IMR-90 (cell line): Measurements from ENCODE around the gene SUGCT. TPM values are rescaled to one million over a fixed set of nuclear protein-coding genes. Genes with fewer than 3 reads are reported as not detected.
A peak's percentile ranks its signal among the peaks of the same experiment; 100 is the strongest.

Experiments used
- ATAC-seq: fragments of 200-7000 bp; cut with Tn5 transposase; 2 replicates; pipeline ENCODE4 v1.9.1; 2020; ENCODE audit warnings: low read depth, mild to moderate bottlenecking, moderate library complexity
- BruUV-seq: library from RNA; stranded (reverse); fragments of 400-500 nt; replicated peaks from 2 replicates; lab custom pipeline; 2021; lab: Mats Ljungman, UMichigan
- CTCF ChIA-PET: fragments of 300-600 bp; formaldehyde crosslinking; extraction: SDS; loops from one replicate; lab custom pipeline; 2021; ENCODE audit warnings: antibody characterized with exemption; lab: Yijun Ruan, JAX
- POLR2A ChIA-PET: fragments of 300-600 bp; sonication (Branson Sonifier 250); formaldehyde crosslinking; loops from one replicate; lab custom pipeline; 2022; ENCODE audit warnings: antibody characterized with exemption; ENCODE audit not compliant: unreplicated experiment; lab: Charles Lee
- DNase-seq: peaks from one replicate; pipeline ENCODE4 v3.0.0; 2013
- H2AFZ ChIP-seq: replicated peaks from 2 replicates; pipeline ENCODE3; 2013; ENCODE audit warnings: low read length, mild to moderate bottlenecking; ENCODE audit not compliant: poor library complexity
- H2AK5ac ChIP-seq: 2 replicates; pipeline ENCODE4 v1.6.1; 2013; ENCODE audit warnings: low read depth, low read length, inconsistent platforms
- H2AK9ac ChIP-seq: replicated peaks from 2 replicates; pipeline ENCODE3; 2013; ENCODE audit warnings: mild to moderate bottlenecking, low read depth, low read length, moderate library complexity; ENCODE audit not compliant: poor library complexity
- H2BK120ac ChIP-seq: 2 replicates; pipeline ENCODE4 v1.6.1; 2013; ENCODE audit warnings: low read depth, low read length, inconsistent platforms
- H2BK15ac ChIP-seq: 3 replicates; pipeline ENCODE4 v1.6.1; 2013; ENCODE audit warnings: low read depth, low read length, inconsistent platforms
- H2BK20ac ChIP-seq: 2 replicates; pipeline ENCODE4 v1.6.1; 2013; ENCODE audit warnings: low read depth, mild to moderate bottlenecking, inconsistent platforms, low read length, moderate library complexity
- H2BK5ac ChIP-seq: 2 replicates; pipeline ENCODE4 v1.6.1; 2013; ENCODE audit warnings: mild to moderate bottlenecking, low read depth, low read length, inconsistent platforms; ENCODE audit not compliant: poor library complexity, severe bottlenecking
- H3K14ac ChIP-seq: replicated peaks from 2 replicates; pipeline ENCODE4 v1.6.1; 2013; ENCODE audit warnings: low read depth, low read length, inconsistent platforms
- H3K18ac ChIP-seq: 2 replicates; pipeline ENCODE4 v1.6.1; 2013; ENCODE audit warnings: low read depth, low read length, control low read depth
- H3K23ac ChIP-seq: 2 replicates; pipeline ENCODE4 v1.6.1; 2013; ENCODE audit warnings: low read depth, low read length, inconsistent platforms
- H3K27ac ChIP-seq: 2 replicates; pipeline ENCODE4 v1.5.1; 2013; ENCODE audit warnings: mild to moderate bottlenecking, control low read depth, low read length; ENCODE audit not compliant: insufficient read depth
- H3K27me3 ChIP-seq: 2 replicates; pipeline ENCODE4 v1.6.1; 2013; ENCODE audit warnings: low read length; ENCODE audit not compliant: control insufficient read depth, insufficient read depth
- H3K36me3 ChIP-seq: 2 replicates; pipeline ENCODE4 v1.6.1; 2013; ENCODE audit warnings: low read length, mixed read lengths; ENCODE audit not compliant: control insufficient read depth, insufficient read depth
- H3K4ac ChIP-seq: 2 replicates; pipeline ENCODE4 v1.6.1; 2013; ENCODE audit warnings: low read depth, low read length, inconsistent platforms
- H3K4me1 ChIP-seq: 2 replicates; pipeline ENCODE4 v1.6.1; 2013; ENCODE audit warnings: low read length, mixed read lengths; ENCODE audit not compliant: control insufficient read depth, insufficient read depth
- H3K4me2 ChIP-seq: 2 replicates; pipeline ENCODE4 v1.6.1; 2013; ENCODE audit warnings: low read depth, mild to moderate bottlenecking, control low read depth, low read length, moderate library complexity
- H3K4me3 ChIP-seq: 2 replicates; pipeline ENCODE4 v1.5.1; 2013; ENCODE audit warnings: low read depth, mild to moderate bottlenecking, control low read depth, low read length, moderate library complexity; ENCODE audit not compliant: insufficient read depth
- H3K56ac ChIP-seq: 2 replicates; pipeline ENCODE4 v1.6.1; 2013; ENCODE audit warnings: low read length, inconsistent platforms; ENCODE audit not compliant: insufficient read depth; ENCODE audit errors: extremely low read depth
- H3K79me1 ChIP-seq, 2 experiments: 2 replicates each; pipeline ENCODE4 v1.6.1; 2013; ENCODE audit warnings: low read length in 2 of 2, inconsistent platforms in 1 of 2, low read depth in 1 of 2
- H3K9ac ChIP-seq: 2 replicates; pipeline ENCODE4 v1.6.1; 2013; ENCODE audit warnings: low read depth, low read length, control low read depth
- H3K9me1 ChIP-seq: 2 replicates; pipeline ENCODE4 v1.6.1; 2013; ENCODE audit warnings: low read length, inconsistent platforms; ENCODE audit not compliant: insufficient read depth
- H3K9me3 ChIP-seq: 2 replicates; pipeline ENCODE4 v1.6.1; 2013; ENCODE audit warnings: low read length; ENCODE audit not compliant: control insufficient read depth, insufficient read depth
- H4K20me1 ChIP-seq: 2 replicates; pipeline ENCODE4 v1.6.1; 2013; ENCODE audit warnings: low read length, inconsistent platforms; ENCODE audit not compliant: insufficient read depth
- H4K5ac ChIP-seq: 2 replicates; pipeline ENCODE4 v1.6.1; 2013; ENCODE audit warnings: mild to moderate bottlenecking, low read depth, low read length, control low read depth
- H4K8ac ChIP-seq, 2 experiments: 2 replicates each; pipeline ENCODE4 v1.6.1; 2013; ENCODE audit warnings: low read depth in 2 of 2, low read length in 2 of 2, control low read depth in 1 of 2, inconsistent platforms in 1 of 2
- H4K91ac ChIP-seq: 2 replicates; pipeline ENCODE4 v1.6.1; 2013; ENCODE audit warnings: low read depth, low read length, inconsistent platforms; ENCODE audit not compliant: insufficient read depth
- BHLHE40 ChIP-seq: fragments of 150-350 bp; IDR thresholded peaks from 2 replicates; pipeline ENCODE4 v1.6.1; 2016; ENCODE audit warnings: mild to moderate bottlenecking, low read depth, low read length
- ELK1 ChIP-seq: fragments of 150-350 bp; IDR thresholded peaks from 2 replicates; pipeline ENCODE4 v1.6.1; 2016; ENCODE audit warnings: low read depth, mild to moderate bottlenecking, low read length, moderate library complexity, borderline replicate concordance
- FOS ChIP-seq: fragments of 150-350 bp; IDR thresholded peaks from 2 replicates; pipeline ENCODE4 v1.6.1; 2016; ENCODE audit warnings: low read depth, low read length
- MAFK ChIP-seq: IDR thresholded peaks from 2 replicates; pipeline ENCODE4 v1.6.1; 2012; ENCODE audit warnings: low read depth, low read length, improper control_type of control experiment
- NFE2L2 ChIP-seq: fragments of 150-350 bp; IDR thresholded peaks from 2 replicates; pipeline ENCODE4 v1.6.1; 2016; ENCODE audit warnings: low read depth, mild to moderate bottlenecking, low read length
- POLR2A ChIP-seq: IDR thresholded peaks from 2 replicates; pipeline ENCODE4 v1.6.1; 2012; ENCODE audit warnings: mild to moderate bottlenecking, low read depth, low read length
- RCOR1 ChIP-seq: IDR thresholded peaks from 2 replicates; pipeline ENCODE4 v1.6.1; 2012; ENCODE audit warnings: mild to moderate bottlenecking, low read length, improper control_type of control experiment; ENCODE audit not compliant: insufficient replicate concordance
- USF2 ChIP-seq: fragments of 150-350 bp; IDR thresholded peaks from 2 replicates; pipeline ENCODE4 v1.6.1; 2017; ENCODE audit warnings: mild to moderate bottlenecking, antibody characterized with exemption, low read length, low read depth
- WGBS, 2 experiments: methylation state at CpG; one replicate each; pipeline versions ENCODE4 v1.1.5 to v1.1.7; 2013; ENCODE audit warnings: missing lambda C conversion rate in 2 of 2; ENCODE audit not compliant: insufficient read length in 1 of 2; ENCODE audit errors: extremely low coverage in 2 of 2; 5-methylcytosine and 5-hydroxymethylcytosine counted together
- dilution Hi-C: fragments of 300-500 bp; cut with HindIII; formaldehyde crosslinking; loops from one replicate; pipeline ENCODE4 v1.14.3; 2018; ENCODE audit warnings: low sequenced_read_pairs; ENCODE audit not compliant: unreplicated experiment
- in situ Hi-C: fragments of 300-500 bp; cut with MboI; formaldehyde crosslinking; loops from 3 replicates; pipeline ENCODE4 v1.14.3; 2019; ENCODE audit warnings: low sequenced_read_pairs, inconsistent platforms, mixed read lengths
- intact Hi-C: fragments of 100-400 bp; cut with micrococcal nuclease; formaldehyde crosslinking; loops from 2 replicates; pipeline ENCODE4 v1.10.0; 2022
- polyA plus RNA-seq, 3 experiments: library from polyadenylated mRNA; depleted of rRNA; stranded (reverse); fragments of >200 nt; gene quantifications; 2 replicates each; pipeline ENCODE4 v1.2.3, GENCODE V29; 2012; ENCODE audit warnings: low replicate concordance in 1 of 3
- total RNA-seq: library from RNA; depleted of rRNA; stranded (reverse); fragments of >200 nt; gene quantifications from 2 replicates; pipeline ENCODE4 v1.2.3, GENCODE V29; 2012

SUGCT gene
- total and polyA plus RNA-seq, 2 of the 4 experiments (the other 2 are of a cell fraction), result 5.9 to 8.3 TPM

GRCh38 chr7:40675741-40676140 lies 540.9 kb downstream of the SUGCT start:
- 0 out of 2 replicates have a peak overlapping the region, but pooled peaks have one; percentile 1 for H3K14ac ChIP-seq
- H2AK9ac ChIP-seq, result no peak overlapping the region
- 80% methylated on average over 1 of the region's 3 CpGs; no CpG with 5 or more reads in 1 of the 2 experiments for WGBS, 2 experiments
- BruUV-seq, result no TSS peak
- no peaks in the 10 kb centered on the region for H3K9me1 ChIP-seq
- H4K8ac ChIP-seq, result no peak overlapping the region
- DNase-seq (no peak), ATAC-seq (no peak)
- H2AFZ ChIP-seq, result no peak overlapping the region
- POLR2A ChIA-PET, result no interaction called here
- no peaks in the 10 kb centered on the region for H3K9me3 ChIP-seq
- no peak overlapping the region for H3K56ac ChIP-seq
- no peaks in the 10 kb centered on the region for H3K36me3 ChIP-seq
- H3K23ac ChIP-seq, result no peak overlapping the region
- no peak overlapping the region for H3K4me2 ChIP-seq
- H4K91ac ChIP-seq, result no peak overlapping the region
- in situ Hi-C loops (no loop called here), dilution Hi-C loops (no loop called here), intact Hi-C loops (no loop called here)
- TF ChIP-seq RCOR1 (no peak), MAFK (no peak), POLR2A (no peak), BHLHE40 (no peak), FOS (no peak), USF2 (no peak), NFE2L2 (no peak), ELK1 (no peak)
- H3K4me3 ChIP-seq, result no peak overlapping the region
- CTCF ChIA-PET, result no interaction called here
- no peaks in the 10 kb centered on the region for H3K27me3 ChIP-seq
- no peak overlapping the region; the same call in 1 of the 2 replicates for H3K18ac ChIP-seq
- no peaks in the 10 kb centered on the region for H3K4me1 ChIP-seq
- no peak overlapping the region for H3K27ac ChIP-seq
- no peak overlapping the region for H2BK20ac ChIP-seq
- no peak overlapping the region for H2BK15ac ChIP-seq
- H3K4ac ChIP-seq, result no peak overlapping the region
- no peak overlapping the region for H2BK120ac ChIP-seq
- no peaks in the 10 kb centered on the region for H3K79me1 ChIP-seq
- H2AK5ac ChIP-seq, result no peak overlapping the region
- no peak overlapping the region for H2BK5ac ChIP-seq
- no peaks in the 10 kb centered on the region for H4K20me1 ChIP-seq
- no peak overlapping the region for H4K5ac ChIP-seq
- no peak overlapping the region for H3K9ac ChIP-seq
